ENCODE data around the gene SLC9B1.
"Not testable (repeated sequence)": the region's sequence is repeated elsewhere in the genome, so short reads cannot be mapped to it uniquely, and the experiment has no call there.

SLC9B1 gene

GRCh38 chr4:102959496-102959895, 60.0 kb downstream of the SLC9B1 start:
- Histone ChIP-seq H3K27me3 (ENCODE audit: low read depth, low read length) (no peaks in the 10 kb centered on the region), H3K27ac (ENCODE audit: low read length) (no peak overlapping the region), H2AFZ (ENCODE audit: low read depth, low read length) (no peak overlapping the region), H3K4me2 (ENCODE audit: low read length) (no peak overlapping the region), H3K79me2 (ENCODE audit: low read length) (no peaks in the 10 kb centered on the region), H3K9me3 (ENCODE audit: insufficient read depth, low read length) (no peaks in the 10 kb centered on the region), H3K36me3 (replicated peaks; ENCODE audit: low read depth, low read length) (no peaks in the 10 kb centered on the region), H3K4me1 (ENCODE audit: low read length) (no peaks in the 10 kb centered on the region), H3K4me3 (ENCODE audit: low read length) (no peak overlapping the region), H3K9ac (ENCODE audit: low read length) (no peak overlapping the region), H4K20me1 (ENCODE audit: insufficient read depth, low read length) (no peaks in the 10 kb centered on the region)
- no peak for TF ChIP-seq CTCF (IDR thresholded peaks at IDR 0.05; ENCODE audit: low read depth, low read length)
- no peak for TF ChIP-seq EZH2phosphoT487 (IDR thresholded peaks at IDR 0.05; ENCODE audit: low read depth)

DNA sequence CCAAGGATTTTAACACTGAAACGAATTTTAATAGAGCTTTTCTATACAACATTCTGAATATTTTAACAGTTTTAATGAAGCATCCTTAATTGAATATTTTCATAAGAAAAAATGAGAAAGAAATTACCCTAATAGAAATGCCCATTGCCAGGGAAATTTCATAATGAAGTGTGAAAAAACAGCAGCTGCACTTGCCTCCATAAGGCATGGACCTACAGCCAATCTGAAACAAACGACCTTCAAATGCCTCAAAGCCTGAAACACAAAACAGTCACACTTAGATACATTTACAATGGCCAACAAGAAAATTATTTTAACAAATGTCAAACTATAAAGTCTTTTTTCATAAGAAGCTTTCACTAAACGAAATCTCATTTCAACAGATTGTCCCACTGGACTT, 74.4 kb downstream of the SLC9B1 start:
- Histone ChIP-seq H4K20me1 (ENCODE audit: insufficient read depth, low read length) (no peaks in the 10 kb centered on the region), H3K27me3 (ENCODE audit: low read depth, low read length) (no peaks in the 10 kb centered on the region)
- TF ChIP-seq EZH2phosphoT487 (IDR thresholded peaks at IDR 0.05; ENCODE audit: low read depth) (no peak), CTCF (IDR thresholded peaks at IDR 0.05; ENCODE audit: low read depth, low read length) (no peak)

GRCh38 chr4:102938063-102938462, 81.4 kb downstream of the SLC9B1 start:
- H3K36me3 ChIP-seq (replicated peaks; ENCODE audit: low read depth, low read length); H3K4me2 ChIP-seq (ENCODE audit: low read length): not testable (repeated sequence)

More for the DNA sequence above, 74.4 kb downstream of the SLC9B1 start:
- Histone ChIP-seq H3K36me3 (replicated peaks; ENCODE audit: low read depth, low read length) (no peaks in the 10 kb centered on the region), H3K9ac (ENCODE audit: low read length) (no peak overlapping the region), H3K4me1 (ENCODE audit: low read length) (no peaks in the 10 kb centered on the region), H3K79me2 (ENCODE audit: low read length) (no peaks in the 10 kb centered on the region), H3K4me3 (ENCODE audit: low read length) (no peak overlapping the region), H3K9me3 (ENCODE audit: insufficient read depth, low read length) (no peaks in the 10 kb centered on the region), H2AFZ (ENCODE audit: low read depth, low read length) (no peak overlapping the region), H3K27ac (ENCODE audit: low read length) (no peak overlapping the region), H3K4me2 (ENCODE audit: low read length) (no peak overlapping the region)

GRCh38 chr4:102935716-102936115, 83.8 kb downstream of the SLC9B1 start:
- Histone ChIP-seq H3K4me1 (ENCODE audit: low read length) (no peaks in the 10 kb centered on the region), H3K4me2 (ENCODE audit: low read length) (no peak overlapping the region), H3K27ac (ENCODE audit: low read length) (no peak overlapping the region), H3K9me3 (ENCODE audit: insufficient read depth, low read length) (no peaks in the 10 kb centered on the region), H3K36me3 (replicated peaks; ENCODE audit: low read depth, low read length) (no peaks in the 10 kb centered on the region), H3K27me3 (ENCODE audit: low read depth, low read length) (no peaks in the 10 kb centered on the region), H3K9ac (ENCODE audit: low read length) (no peak overlapping the region), H3K4me3 (ENCODE audit: low read length) (no peak overlapping the region), H3K79me2 (ENCODE audit: low read length) (no peaks in the 10 kb centered on the region), H2AFZ (ENCODE audit: low read depth, low read length) (no peak overlapping the region), H4K20me1 (ENCODE audit: insufficient read depth, low read length) (no peaks in the 10 kb centered on the region)
- no peak for TF ChIP-seq EZH2phosphoT487 (IDR thresholded peaks at IDR 0.05; ENCODE audit: low read depth)
- no peak for TF ChIP-seq CTCF (IDR thresholded peaks at IDR 0.05; ENCODE audit: low read depth, low read length)

More at GRCh38 chr4:102938063-102938462, 81.4 kb downstream of the SLC9B1 start:
- not testable (repeated sequence) for H3K9ac ChIP-seq (ENCODE audit: low read length); H2AFZ ChIP-seq (ENCODE audit: low read depth, low read length); H3K4me3 ChIP-seq (ENCODE audit: low read length); H3K79me2 ChIP-seq (ENCODE audit: low read length); H3K4me1 ChIP-seq (ENCODE audit: low read length); H3K9me3 ChIP-seq (ENCODE audit: insufficient read depth, low read length); H3K27me3 ChIP-seq (ENCODE audit: low read depth, low read length); H3K27ac ChIP-seq (ENCODE audit: low read length); H4K20me1 ChIP-seq (ENCODE audit: insufficient read depth, low read length)

DNA sequence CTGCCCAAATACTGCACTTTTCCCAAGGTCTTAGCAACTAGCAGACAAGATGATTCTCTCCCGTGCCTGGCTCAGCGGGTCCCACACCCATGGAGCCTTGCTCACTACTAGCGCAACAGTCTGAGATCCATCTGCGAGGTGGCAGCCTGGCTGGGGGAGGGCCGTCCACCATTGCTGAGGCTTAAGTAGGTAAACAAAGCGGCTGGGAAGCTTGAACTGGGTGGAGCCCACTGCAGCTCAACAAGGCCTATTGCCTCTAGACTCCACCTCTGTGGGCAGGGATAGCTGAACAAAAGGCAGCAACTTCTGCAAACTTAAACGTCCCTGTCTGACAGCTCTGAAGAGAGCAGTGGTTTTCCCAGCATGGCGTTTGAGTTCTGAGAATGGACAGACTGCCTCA, 99.8 kb downstream of the SLC9B1 start:
- H3K4me2 ChIP-seq (ENCODE audit: low read length); H3K9ac ChIP-seq (ENCODE audit: low read length); H3K4me3 ChIP-seq (ENCODE audit: low read length); H3K36me3 ChIP-seq (replicated peaks; ENCODE audit: low read depth, low read length); H3K4me1 ChIP-seq (ENCODE audit: low read length); H3K79me2 ChIP-seq (ENCODE audit: low read length); H3K9me3 ChIP-seq (ENCODE audit: insufficient read depth, low read length); H3K27ac ChIP-seq (ENCODE audit: low read length); H4K20me1 ChIP-seq (ENCODE audit: insufficient read depth, low read length); H2AFZ ChIP-seq (ENCODE audit: low read depth, low read length); H3K27me3 ChIP-seq (ENCODE audit: low read depth, low read length): not testable (repeated sequence)
